Measurements from ENCODE around the gene FSTL3. TPM values are rescaled to one million over a fixed set of nuclear protein-coding genes. Genes with fewer than 3 reads are reported as not detected.

The FSTL3 gene
- total RNA-seq, 2 experiments from 2014 or later, result 3.4 to 7.3 TPM

DNA sequence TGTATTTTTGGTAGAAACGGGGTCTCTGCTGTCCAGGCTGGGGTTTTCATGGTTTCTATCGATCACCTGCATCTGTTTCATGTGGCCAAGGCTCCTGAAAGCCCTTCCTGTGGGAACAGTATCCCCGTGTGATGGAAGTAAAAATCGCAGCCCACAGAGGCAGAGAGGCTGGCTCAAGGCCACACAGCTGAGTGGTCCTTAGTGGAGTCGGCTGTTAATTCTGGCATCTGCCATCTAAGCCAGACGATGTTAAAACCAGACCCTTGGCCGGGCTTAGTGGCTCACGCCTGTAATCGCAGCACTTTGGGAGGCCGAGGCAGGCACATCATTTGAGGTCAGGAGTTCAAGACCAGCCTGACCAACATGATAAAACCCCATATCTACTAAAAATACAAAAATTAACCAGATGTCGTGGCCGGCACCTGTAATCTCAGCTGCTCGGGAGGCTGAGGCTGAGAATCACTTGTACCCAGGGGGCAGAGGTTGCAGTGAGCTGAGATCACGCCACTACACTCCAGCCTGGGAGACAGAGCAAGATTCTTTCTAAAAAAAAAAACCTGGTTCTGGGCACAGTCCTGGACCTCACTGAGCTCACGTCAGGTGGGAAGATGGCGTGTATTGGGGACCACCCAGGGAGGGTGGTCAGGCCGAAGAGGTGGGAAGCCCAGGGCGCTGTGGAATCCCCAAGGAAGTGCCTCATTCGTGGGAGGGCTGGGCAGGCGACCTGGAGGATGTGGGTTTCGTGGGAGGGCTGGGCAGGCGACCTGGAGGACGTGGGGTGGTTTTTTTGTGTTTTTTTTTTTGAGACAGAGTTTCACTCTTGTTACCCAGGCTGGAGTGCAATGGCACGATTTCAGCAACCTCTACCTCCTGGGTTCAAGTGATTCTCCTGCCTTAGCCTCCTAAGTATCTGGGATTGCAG, 56.2 kb downstream of the FSTL3 start:
- H3K36me3 ChIP-seq (ENCODE audit: insufficient read depth, low read length), result no peaks in the 10 kb centered on the region
- no peak for TF ChIP-seq EZH2phosphoT487 (IDR thresholded peaks at IDR 0.05; ENCODE audit: borderline replicate concordance, low read depth, low read length)
- TF ChIP-seq, protein P1, sequence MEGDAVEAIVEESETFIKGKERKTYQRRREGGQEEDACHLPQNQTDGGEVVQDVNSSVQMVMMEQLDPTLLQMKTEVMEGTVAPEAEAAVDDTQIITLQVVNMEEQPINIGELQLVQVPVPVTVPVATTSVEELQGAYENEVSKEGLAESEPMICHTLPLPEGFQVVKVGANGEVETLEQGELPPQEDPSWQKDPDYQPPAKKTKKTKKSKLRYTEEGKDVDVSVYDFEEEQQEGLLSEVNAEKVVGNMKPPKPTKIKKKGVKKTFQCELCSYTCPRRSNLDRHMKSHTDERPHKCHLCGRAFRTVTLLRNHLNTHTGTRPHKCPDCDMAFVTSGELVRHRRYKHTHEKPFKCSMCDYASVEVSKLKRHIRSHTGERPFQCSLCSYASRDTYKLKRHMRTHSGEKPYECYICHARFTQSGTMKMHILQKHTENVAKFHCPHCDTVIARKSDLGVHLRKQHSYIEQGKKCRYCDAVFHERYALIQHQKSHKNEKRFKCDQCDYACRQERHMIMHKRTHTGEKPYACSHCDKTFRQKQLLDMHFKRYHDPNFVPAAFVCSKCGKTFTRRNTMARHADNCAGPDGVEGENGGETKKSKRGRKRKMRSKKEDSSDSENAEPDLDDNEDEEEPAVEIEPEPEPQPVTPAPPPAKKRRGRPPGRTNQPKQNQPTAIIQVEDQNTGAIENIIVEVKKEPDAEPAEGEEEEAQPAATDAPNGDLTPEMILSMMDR (conservative IDR thresholded peaks at IDR 0.05; ENCODE audit: low read length), result no peak
- BruUV-seq (replicated peaks), result no TSS peak
- no peak for DNase-seq (ENCODE audit: low spot score)
- no peak overlapping the region for H3K27ac ChIP-seq (ENCODE audit: low read depth, low read length, poor library complexity, severe bottlenecking)
- no peaks in the 10 kb centered on the region for H3K79me2 ChIP-seq (ENCODE audit: insufficient read depth, low read depth, low read length)
- ChIA-PET POLR2A (no interaction called here), CTCF (ENCODE audit: unreplicated experiment) (no interaction called here)
- H3K9me3 ChIP-seq (ENCODE audit: low read length), result no peaks in the 10 kb centered on the region
- H3K4me1 ChIP-seq (ENCODE audit: insufficient read depth, low read length, poor library complexity, severe bottlenecking), result peaks cover 19% of the 10 kb centered on the region
- no peaks in the 10 kb centered on the region for H3K9me2 ChIP-seq (ENCODE audit: insufficient read depth, low read length)
- intact Hi-C loops (cut with micrococcal nuclease; ENCODE audit: unreplicated experiment), result loop anchor here (5.0 kb wide), 2 partner anchors 50 to 145 kb away; partner anchors contain the start of gene HCN2
- H4K20me1 ChIP-seq (ENCODE audit: insufficient read depth, low read length), result no peaks in the 10 kb centered on the region
- no peak overlapping the region for H3K4me2 ChIP-seq (ENCODE audit: low read length)
- no peak overlapping the region for H3K4me3 ChIP-seq (ENCODE audit: low read depth, low read length, poor library complexity, severe bottlenecking)
- H2AFZ ChIP-seq (ENCODE audit: low read length), result no peak overlapping the region

Other genes starting within 250 kb of the FSTL3 start
- gene SHC2, start 215.4 kb upstream of the FSTL3 start, total RNA-seq (2014; rRNA removed; shearing (Covaris generic)), result 0.28 TPM in 1 of 2 replicates, not detected in the other
- 0.48 and 0.65 TPM in 2 replicates for gene SHC2, start 215.4 kb upstream of the FSTL3 start, total RNA-seq (2022)
- 0.26 and 0.69 TPM in 2 replicates for gene MADCAM1, start 179.9 kb upstream of the FSTL3 start, total RNA-seq (2014; rRNA removed; shearing (Covaris generic))
- 2.0 TPM in 2 replicates for gene MADCAM1, start 179.9 kb upstream of the FSTL3 start, total RNA-seq (2022)
- gene TPGS1, start 168.9 kb upstream of the FSTL3 start, total RNA-seq (2014; rRNA removed; shearing (Covaris generic)), result 17.2 and 25.6 TPM in 2 replicates
- gene TPGS1, start 168.9 kb upstream of the FSTL3 start, total RNA-seq (2022), result 20.8 and 24.4 TPM in 2 replicates
- 65.2 and 77.2 TPM in 2 replicates for gene CDC34, start 144.6 kb upstream of the FSTL3 start, total RNA-seq (2014; rRNA removed; shearing (Covaris generic))
- gene CDC34, start 144.6 kb upstream of the FSTL3 start, total RNA-seq (2022), result 58.0 and 58.2 TPM in 2 replicates
- gene GZMM, start 132.3 kb upstream of the FSTL3 start, total RNA-seq (2014; rRNA removed; shearing (Covaris generic)), result not detected in 2 replicates
- not detected in 2 replicates for gene GZMM, start 132.3 kb upstream of the FSTL3 start, total RNA-seq (2022)
- 158 and 180 TPM in 2 replicates for gene BSG, start 103.8 kb upstream of the FSTL3 start, total RNA-seq (2014; rRNA removed; shearing (Covaris generic))
- gene BSG, start 103.8 kb upstream of the FSTL3 start, total RNA-seq (2022), result 189 and 197 TPM in 2 replicates
- gene HCN2, start 86.5 kb upstream of the FSTL3 start, total RNA-seq (2014; rRNA removed; shearing (Covaris generic)), result 0.05 and 0.06 TPM in 2 replicates
- gene HCN2, start 86.5 kb upstream of the FSTL3 start, total RNA-seq (2022), result 1.0 and 1.2 TPM in 2 replicates
- gene POLRMT, start 42.9 kb upstream of the FSTL3 start, total RNA-seq (2014; rRNA removed; shearing (Covaris generic)), result 50.0 and 65.5 TPM in 2 replicates
- gene POLRMT, start 42.9 kb upstream of the FSTL3 start, total RNA-seq (2022), result 70.7 and 74.6 TPM in 2 replicates
- 0.21 TPM in 1 of 2 replicates, not detected in the other for gene FGF22, start 36.5 kb upstream of the FSTL3 start, total RNA-seq (2014; rRNA removed; shearing (Covaris generic))
- gene FGF22, start 36.5 kb upstream of the FSTL3 start, total RNA-seq (2022), result 0.48 and 0.53 TPM in 2 replicates
- gene RNF126, start 13.2 kb upstream of the FSTL3 start, total RNA-seq (2014; rRNA removed; shearing (Covaris generic)), result 85.8 and 98.6 TPM in 2 replicates
- gene RNF126, start 13.2 kb upstream of the FSTL3 start, total RNA-seq (2022), result 104 and 106 TPM in 2 replicates
- not detected in 2 replicates for gene PRSS57, start 19.1 kb downstream of the FSTL3 start, total RNA-seq (2014; rRNA removed; shearing (Covaris generic))
- not detected in 2 replicates for gene PRSS57, start 19.1 kb downstream of the FSTL3 start, total RNA-seq (2022)
- gene PALM, start 32.5 kb downstream of the FSTL3 start, total RNA-seq (2014; rRNA removed; shearing (Covaris generic)), result 1.4 TPM in 1 of 2 replicates, not detected in the other
- gene PALM, start 32.5 kb downstream of the FSTL3 start, total RNA-seq (2022), result 0.42 and 1.2 TPM in 2 replicates
- gene MISP, start 74.7 kb downstream of the FSTL3 start, total RNA-seq (2014; rRNA removed; shearing (Covaris generic)), result not detected in 2 replicates
- gene MISP, start 74.7 kb downstream of the FSTL3 start, total RNA-seq (2022), result 0.23 TPM in 1 of 2 replicates, not detected in the other
- gene PTBP1, start 121.1 kb downstream of the FSTL3 start, total RNA-seq (2014; rRNA removed; shearing (Covaris generic)), result 284 and 315 TPM in 2 replicates
- gene PTBP1, start 121.1 kb downstream of the FSTL3 start, total RNA-seq (2022), result 468 and 479 TPM in 2 replicates
- gene PLPPR3, start 145.6 kb downstream of the FSTL3 start, total RNA-seq (2014; rRNA removed; shearing (Covaris generic)), result not detected in 2 replicates
- not detected in 2 replicates for gene PLPPR3, start 145.6 kb downstream of the FSTL3 start, total RNA-seq (2022)
- gene AZU1, start 151.4 kb downstream of the FSTL3 start, total RNA-seq (2014; rRNA removed; shearing (Covaris generic)), result not detected in 2 replicates
- not detected in 2 replicates for gene AZU1, start 151.4 kb downstream of the FSTL3 start, total RNA-seq (2022)
- gene PRTN3, start 164.6 kb downstream of the FSTL3 start, total RNA-seq (2014; rRNA removed; shearing (Covaris generic)), result not detected in 2 replicates
- gene PRTN3, start 164.6 kb downstream of the FSTL3 start, total RNA-seq (2022), result not detected in 2 replicates
- gene ELANE, start 175.9 kb downstream of the FSTL3 start, total RNA-seq (2014; rRNA removed; shearing (Covaris generic)), result not detected in 2 replicates
- not detected in 2 replicates for gene ELANE, start 175.9 kb downstream of the FSTL3 start, total RNA-seq (2022)
- 0.35 TPM in 1 of 2 replicates, not detected in the other for gene CFD, start 183.3 kb downstream of the FSTL3 start, total RNA-seq (2014; rRNA removed; shearing (Covaris generic))
- not detected in 2 replicates for gene CFD, start 183.3 kb downstream of the FSTL3 start, total RNA-seq (2022)
- gene MED16, start 216.8 kb downstream of the FSTL3 start, total RNA-seq (2014; rRNA removed; shearing (Covaris generic)), result 12.9 and 19.1 TPM in 2 replicates
- gene MED16, start 216.8 kb downstream of the FSTL3 start, total RNA-seq (2022), result 54.3 and 61.4 TPM in 2 replicates
- not detected in 2 replicates for gene RNU6-9, start 217.1 kb downstream of the FSTL3 start, total RNA-seq (2014; rRNA removed; shearing (Covaris generic))
- gene RNU6-9, start 217.1 kb downstream of the FSTL3 start, total RNA-seq (2022), result not detected in 2 replicates
- 39.5 and 43.5 TPM in 2 replicates for gene R3HDM4, start 236.8 kb downstream of the FSTL3 start, total RNA-seq (2014; rRNA removed; shearing (Covaris generic))
- gene R3HDM4, start 236.8 kb downstream of the FSTL3 start, total RNA-seq (2022), result 64.9 and 75.2 TPM in 2 replicates
- gene KISS1R, start 240.9 kb downstream of the FSTL3 start, total RNA-seq (2014; rRNA removed; shearing (Covaris generic)), result not detected in 2 replicates
- not detected in 2 replicates for gene KISS1R, start 240.9 kb downstream of the FSTL3 start, total RNA-seq (2022)
- gene ARID3A, start 249.6 kb downstream of the FSTL3 start, total RNA-seq (2014; rRNA removed; shearing (Covaris generic)), result 7.9 and 9.9 TPM in 2 replicates
- gene ARID3A, start 249.6 kb downstream of the FSTL3 start, total RNA-seq (2022), result 21.6 and 23.5 TPM in 2 replicates

Measured in OCI-LY7 (cell line).